ENCODE results near the gene EPYC. TPM values are rescaled to one million over a fixed set of nuclear protein-coding genes. Genes with fewer than 3 reads are reported as not detected.

EPYC gene
- total and polyA plus RNA-seq, 2 of the 13 experiments (the other 11 are each of a cell fraction or from before 2014, with no cell fraction given) = not detected

DNA sequence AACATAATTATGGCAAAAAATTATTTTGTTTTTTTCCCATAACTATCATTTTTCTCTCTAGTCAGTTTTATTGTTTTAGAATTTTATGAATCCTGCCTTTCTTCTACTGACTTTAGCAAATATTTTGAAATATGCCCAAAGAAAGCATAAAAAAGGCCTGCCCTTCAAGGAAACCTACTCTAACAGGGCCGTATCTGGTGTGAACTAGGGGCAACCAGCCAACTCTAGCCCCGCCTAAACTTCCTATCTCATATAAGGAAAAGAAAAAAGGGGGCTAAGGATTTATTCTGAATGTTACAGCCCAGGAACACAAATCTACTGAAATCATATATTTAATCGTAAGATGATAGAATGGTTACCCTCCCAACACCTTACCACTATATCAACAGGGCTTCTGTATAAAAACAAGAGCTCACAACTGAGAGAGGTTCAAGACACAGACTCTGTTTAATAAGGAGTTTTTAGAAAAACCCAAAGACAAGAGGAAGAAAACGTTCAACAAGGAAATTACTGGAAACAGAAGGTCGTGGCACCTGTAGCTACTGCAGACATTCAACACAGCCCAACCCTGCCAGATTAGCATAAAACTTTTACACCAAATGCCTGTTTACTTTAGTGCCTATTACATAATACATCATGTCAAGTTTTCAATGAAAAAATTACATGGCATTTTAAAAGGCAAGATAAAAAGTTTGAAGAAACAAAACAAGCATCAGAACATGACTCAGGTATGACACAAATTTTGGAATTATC is 12.9 kb upstream of the EPYC start:
- no peaks in the 10 kb centered on the region for H3K79me2 ChIP-seq (ENCODE audit: insufficient read depth, low read length)
- intact Hi-C loops (cut with micrococcal nuclease; ENCODE audit: unreplicated experiment) (no loop called here), in situ Hi-C loops (cut with HindIII; ENCODE audit: extremely low pct_ligation_motif_present, low pct_unique_long_range_greater_than_20kb) (no loop called here)
- TF ChIP-seq PAX8 (CRISPR knock-in tag; IDR thresholded peaks at IDR 0.05; ENCODE audit: borderline replicate concordance) = no peak
- TF ChIP-seq ZNF274 (CRISPR knock-in tag; IDR thresholded peaks at IDR 0.05) = no peak
- H3K36me3 ChIP-seq (replicated peaks in 1 of 2; ENCODE audit: control insufficient read depth in 1 of 2, insufficient read depth in 2 of 2, low read length in 2 of 2) = no peaks in the 10 kb centered on the region
- no peaks in the 10 kb centered on the region for H3K27me3 ChIP-seq (ENCODE audit: control insufficient read depth in 1 of 2, insufficient read depth in 2 of 2, low read length in 2 of 2)
- no peaks in the 10 kb centered on the region for H4K20me1 ChIP-seq (ENCODE audit: insufficient read depth, low read length)
- WGBS (ENCODE audit: low lambda C conversion rate) = under 1% methylated on average over 5 of the region's 5 CpGs
- H3K9me3 ChIP-seq (ENCODE audit: low read length) = no peaks in the 10 kb centered on the region
- no peak for ATAC-seq
- ChIA-PET POLR2A (no interaction called here), CTCF (ENCODE audit: low intra/inter-chr PET ratio, low total read pairs) (no interaction called here)
- H3K9ac ChIP-seq (ENCODE audit: insufficient read depth, low read depth, low read length) = no peak overlapping the region
- no peak for FAIRE-seq
- no peaks in the 10 kb centered on the region for H3K4me1 ChIP-seq (ENCODE audit: insufficient read depth, low read length)
- no TSS peak for BruUV-seq (replicated peaks)
- H3K4me3 ChIP-seq (replicated peaks in 1 of 3; ENCODE audit: insufficient read depth in 1 of 3, low read depth in 2 of 3, low read length in 3 of 3) = no peak overlapping the region
- H2AFZ ChIP-seq (ENCODE audit: low read length) = no peak overlapping the region
- H3K4me2 ChIP-seq (ENCODE audit: low read depth, low read length) = no peak overlapping the region
- no peak overlapping the region for H3K27ac ChIP-seq (ENCODE audit: extremely low read length, insufficient read depth, low read length)
- DNase-seq (ENCODE audit: low spot score) = no peak

DNA sequence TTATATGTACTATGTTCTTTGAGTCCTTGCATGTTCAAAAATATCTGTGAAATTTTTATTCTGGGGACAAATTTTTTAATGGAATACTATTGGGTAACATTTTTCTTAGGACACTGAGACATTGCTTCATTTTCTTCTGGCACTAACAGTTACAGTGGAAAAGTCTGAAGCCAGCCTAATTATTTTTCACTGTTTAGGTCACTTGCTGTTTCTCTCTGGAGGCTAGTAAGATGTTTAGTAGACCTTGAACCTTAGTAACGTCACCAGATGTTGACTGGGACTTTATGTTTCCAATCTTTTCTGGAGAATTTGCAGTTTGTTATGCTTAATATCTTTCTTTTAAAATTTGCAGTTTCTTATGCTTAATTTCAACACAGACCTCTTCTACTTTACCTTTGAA is 12.3 kb upstream of the EPYC start:
- no peaks in the 10 kb centered on the region for H4K20me1 ChIP-seq (ENCODE audit: insufficient read depth, low read length)
- ChIA-PET POLR2A (no interaction called here), CTCF (ENCODE audit: low intra/inter-chr PET ratio, low total read pairs) (no interaction called here)
- BruUV-seq (replicated peaks) = no TSS peak
- FAIRE-seq (no peak), ATAC-seq (no peak), DNase-seq (ENCODE audit: low spot score) (no peak)
- H2AFZ ChIP-seq (ENCODE audit: low read length) = no peak overlapping the region
- H3K4me2 ChIP-seq (ENCODE audit: low read depth, low read length) = no peak overlapping the region
- no peak overlapping the region for H3K9ac ChIP-seq (ENCODE audit: insufficient read depth, low read depth, low read length)
- no peaks in the 10 kb centered on the region for H3K27me3 ChIP-seq (ENCODE audit: control insufficient read depth in 1 of 2, insufficient read depth in 2 of 2, low read length in 2 of 2)
- WGBS (ENCODE audit: low lambda C conversion rate) = 5% methylated on average over 1 of the region's 1 CpG
- H3K4me3 ChIP-seq (replicated peaks in 1 of 3; ENCODE audit: insufficient read depth in 1 of 3, low read depth in 2 of 3, low read length in 3 of 3) = no peak overlapping the region
- H3K79me2 ChIP-seq (ENCODE audit: insufficient read depth, low read length) = no peaks in the 10 kb centered on the region
- in situ Hi-C loops (cut with HindIII; ENCODE audit: extremely low pct_ligation_motif_present, low pct_unique_long_range_greater_than_20kb) = no loop called here
- no peaks in the 10 kb centered on the region for H3K36me3 ChIP-seq (replicated peaks in 1 of 2; ENCODE audit: control insufficient read depth in 1 of 2, insufficient read depth in 2 of 2, low read length in 2 of 2)
- intact Hi-C loops (cut with micrococcal nuclease; ENCODE audit: unreplicated experiment) = no loop called here
- H3K4me1 ChIP-seq (ENCODE audit: insufficient read depth, low read length) = no peaks in the 10 kb centered on the region
- no peak overlapping the region for H3K27ac ChIP-seq (ENCODE audit: extremely low read length, insufficient read depth, low read length)
- H3K9me3 ChIP-seq (ENCODE audit: low read length) = no peaks in the 10 kb centered on the region
- TF ChIP-seq, protein P1, sequence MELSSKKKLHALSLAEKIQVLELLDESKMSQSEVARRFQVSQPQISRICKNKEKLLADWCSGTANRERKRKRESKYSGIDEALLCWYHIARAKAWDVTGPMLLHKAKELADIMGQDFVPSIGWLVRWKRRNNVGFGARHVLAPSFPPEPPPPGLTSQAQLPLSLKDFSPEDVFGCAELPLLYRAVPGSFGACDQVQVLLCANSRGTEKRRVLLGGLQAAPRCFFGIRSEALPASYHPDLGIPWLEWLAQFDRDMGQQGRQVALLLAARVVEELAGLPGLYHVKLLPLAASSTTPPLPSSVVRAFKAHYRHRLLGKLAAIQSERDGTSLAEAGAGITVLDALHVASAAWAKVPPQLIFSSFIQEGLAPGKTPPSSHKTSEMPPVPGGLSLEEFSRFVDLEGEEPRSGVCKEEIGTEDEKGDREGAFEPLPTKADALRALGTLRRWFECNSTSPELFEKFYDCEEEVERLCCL (CRISPR knock-in tag; IDR thresholded peaks at IDR 0.05; ENCODE audit: borderline replicate concordance) = no peak
- no peak for TF ChIP-seq ZNF589 (CRISPR knock-in tag; conservative IDR thresholded peaks at IDR 0.05)
- no peak for TF ChIP-seq ZSCAN22 (CRISPR knock-in tag; IDR thresholded peaks at IDR 0.05)
- no peak for TF ChIP-seq SP2 (CRISPR knock-in tag; IDR thresholded peaks at IDR 0.05)
- TF ChIP-seq, protein P2, sequence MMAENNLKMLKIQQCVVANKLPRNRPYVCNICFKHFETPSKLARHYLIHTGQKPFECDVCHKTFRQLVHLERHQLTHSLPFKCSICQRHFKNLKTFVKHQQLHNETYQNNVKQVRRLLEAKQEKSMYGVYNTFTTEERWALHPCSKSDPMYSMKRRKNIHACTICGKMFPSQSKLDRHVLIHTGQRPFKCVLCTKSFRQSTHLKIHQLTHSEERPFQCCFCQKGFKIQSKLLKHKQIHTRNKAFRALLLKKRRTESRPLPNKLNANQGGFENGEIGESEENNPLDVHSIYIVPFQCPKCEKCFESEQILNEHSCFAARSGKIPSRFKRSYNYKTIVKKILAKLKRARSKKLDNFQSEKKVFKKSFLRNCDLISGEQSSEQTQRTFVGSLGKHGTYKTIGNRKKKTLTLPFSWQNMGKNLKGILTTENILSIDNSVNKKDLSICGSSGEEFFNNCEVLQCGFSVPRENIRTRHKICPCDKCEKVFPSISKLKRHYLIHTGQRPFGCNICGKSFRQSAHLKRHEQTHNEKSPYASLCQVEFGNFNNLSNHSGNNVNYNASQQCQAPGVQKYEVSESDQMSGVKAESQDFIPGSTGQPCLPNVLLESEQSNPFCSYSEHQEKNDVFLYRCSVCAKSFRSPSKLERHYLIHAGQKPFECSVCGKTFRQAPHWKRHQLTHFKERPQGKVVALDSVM (CRISPR knock-in tag; IDR thresholded peaks at IDR 0.05) = no peak
- no peak for TF ChIP-seq ZNF329 (CRISPR knock-in tag; IDR thresholded peaks at IDR 0.05; ENCODE audit: low read depth)
- TF ChIP-seq ZNF432 (CRISPR knock-in tag; IDR thresholded peaks at IDR 0.05; ENCODE audit: borderline replicate concordance) = no peak
- TF ChIP-seq CREB1 (IDR thresholded peaks at IDR 0.05) = no peak
- no peak for TF ChIP-seq CREB1 (CRISPR knock-in tag; IDR thresholded peaks at IDR 0.05)
- TF ChIP-seq, protein P3, sequence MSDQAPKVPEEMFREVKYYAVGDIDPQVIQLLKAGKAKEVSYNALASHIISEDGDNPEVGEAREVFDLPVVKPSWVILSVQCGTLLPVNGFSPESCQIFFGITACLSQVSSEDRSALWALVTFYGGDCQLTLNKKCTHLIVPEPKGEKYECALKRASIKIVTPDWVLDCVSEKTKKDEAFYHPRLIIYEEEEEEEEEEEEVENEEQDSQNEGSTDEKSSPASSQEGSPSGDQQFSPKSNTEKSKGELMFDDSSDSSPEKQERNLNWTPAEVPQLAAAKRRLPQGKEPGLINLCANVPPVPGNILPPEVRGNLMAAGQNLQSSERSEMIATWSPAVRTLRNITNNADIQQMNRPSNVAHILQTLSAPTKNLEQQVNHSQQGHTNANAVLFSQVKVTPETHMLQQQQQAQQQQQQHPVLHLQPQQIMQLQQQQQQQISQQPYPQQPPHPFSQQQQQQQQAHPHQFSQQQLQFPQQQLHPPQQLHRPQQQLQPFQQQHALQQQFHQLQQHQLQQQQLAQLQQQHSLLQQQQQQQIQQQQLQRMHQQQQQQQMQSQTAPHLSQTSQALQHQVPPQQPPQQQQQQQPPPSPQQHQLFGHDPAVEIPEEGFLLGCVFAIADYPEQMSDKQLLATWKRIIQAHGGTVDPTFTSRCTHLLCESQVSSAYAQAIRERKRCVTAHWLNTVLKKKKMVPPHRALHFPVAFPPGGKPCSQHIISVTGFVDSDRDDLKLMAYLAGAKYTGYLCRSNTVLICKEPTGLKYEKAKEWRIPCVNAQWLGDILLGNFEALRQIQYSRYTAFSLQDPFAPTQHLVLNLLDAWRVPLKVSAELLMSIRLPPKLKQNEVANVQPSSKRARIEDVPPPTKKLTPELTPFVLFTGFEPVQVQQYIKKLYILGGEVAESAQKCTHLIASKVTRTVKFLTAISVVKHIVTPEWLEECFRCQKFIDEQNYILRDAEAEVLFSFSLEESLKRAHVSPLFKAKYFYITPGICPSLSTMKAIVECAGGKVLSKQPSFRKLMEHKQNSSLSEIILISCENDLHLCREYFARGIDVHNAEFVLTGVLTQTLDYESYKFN (CRISPR knock-in tag; conservative IDR thresholded peaks at IDR 0.05) = no peak
